Measurements from ENCODE around the gene HYCC2. TPM values are rescaled to one million over a fixed set of nuclear protein-coding genes. Genes with fewer than 3 reads are reported as not detected.

HYCC2 gene
- total and polyA plus RNA-seq, 2 of the 8 experiments (the other 6 are each of a cell fraction or from before 2014, with no cell fraction given) = 0.86 to 8.0 TPM

GRCh38 chr2:201070948-201071478, 458 bp downstream of the HYCC2 start:
- Histone ChIP-seq H3K79me2 (ENCODE audit: control insufficient read depth in 1 of 2, insufficient read depth in 2 of 2, low read length in 2 of 2) (peaks cover 0 to 30% of the 10 kb centered on the region in 2 experiments; a peak in 2 of 4 replicates), H2BK120ac (replicated peaks; ENCODE audit: low read depth, low read length) (no peak overlapping the region)
- CTCF ChIA-PET (ENCODE audit: partially characterized antibody) = interaction anchor here (0.9 to 6.7 kb wide), 14 partner anchors 8 to 263 kb away, joined by 3 to 102 read pairs (median 4); partner anchors contain the start of gene ORC2

More at GRCh38 chr2:201070948-201071478, 458 bp downstream of the HYCC2 start:
- Histone ChIP-seq H3K36me3 (ENCODE audit: control insufficient read depth in 2 of 4, insufficient read depth in 4 of 4, low read length in 3 of 4) (no peaks in the 10 kb centered on the region), H3K9ac (replicated peaks in 1 of 4; ENCODE audit: extremely low read depth in 1 of 4, low read depth in 3 of 4, low read length in 3 of 4) (peak overlapping the region; percentile 69 to 94 (median 86); a peak in 6 of 7 replicates), H3K4me1 (replicated peaks in 1 of 4; ENCODE audit: control insufficient read depth in 3 of 4, insufficient read depth in 4 of 4, low read length in 3 of 4) (peaks cover 0 to 3% (median 0%) of the 10 kb centered on the region in 4 experiments; a peak in 2 of 7 replicates), H2AK5ac (ENCODE audit: low read depth, low read length) (no peak overlapping the region), H3K79me1 (ENCODE audit: low read depth, low read length) (no peaks in the 10 kb centered on the region), H3K27me3 (replicated peaks in 1 of 4; ENCODE audit: control insufficient read depth in 3 of 4, extremely low read depth in 1 of 4, insufficient read depth in 3 of 4, low read length in 3 of 4) (no peaks in the 10 kb centered on the region), H2BK15ac (ENCODE audit: low read length) (no peak overlapping the region), H2BK20ac (ENCODE audit: low read length) (no peak overlapping the region), H3K4ac (replicated peaks; ENCODE audit: insufficient read length, low read depth, low read length) (no peak overlapping the region), H2AFZ (ENCODE audit: low read length) (peak overlapping the region; percentile 36; the same call in 1 of the 2 replicates), H3K18ac (ENCODE audit: extremely low read depth, low read length) (no peak overlapping the region), H3K56ac (replicated peaks; ENCODE audit: insufficient read length, low read depth, low read length) (no peak overlapping the region), H4K20me1 (replicated peaks in 1 of 2; ENCODE audit: control insufficient read depth in 1 of 2, insufficient read depth in 2 of 2, low read length in 2 of 2) (no peaks in the 10 kb centered on the region), H3K27ac (ENCODE audit: low read depth, low read length) (no peak overlapping the region), H3K23me2 (ENCODE audit: low read depth, low read length) (peaks cover 4% of the 10 kb centered on the region), H4K5ac (ENCODE audit: insufficient read length, low read depth, low read length) (no peak overlapping the region), H2BK5ac (ENCODE audit: low read depth, low read length) (no peak overlapping the region), H3K23ac (ENCODE audit: insufficient read length) (no peak overlapping the region), H2BK12ac (ENCODE audit: low read depth, low read length) (no peak overlapping the region), H3K14ac (ENCODE audit: insufficient read length) (no peak overlapping the region), H3K9me3 (ENCODE audit: insufficient read depth in 2 of 2, low read depth in 1 of 2, low read length in 1 of 2) (no peaks in the 10 kb centered on the region), H4K8ac (ENCODE audit: extremely low read depth, insufficient read depth, low read length) (no peak overlapping the region), H4K91ac (replicated peaks; ENCODE audit: insufficient read length, low read length) (no peak overlapping the region), H3K4me3 (ENCODE audit: extremely low read depth in 1 of 4, insufficient read depth in 2 of 4, low read depth in 3 of 4, low read length in 4 of 4) (peak overlapping the region; percentile 82 to 99 (median 87)), H3K4me2 (ENCODE audit: insufficient read depth in 1 of 2, low read depth in 2 of 2, low read length in 2 of 2) (peak overlapping the region; percentile 68 to 82)
- DNase-seq (ENCODE audit: low read depth in 1 of 2, low spot score in 2 of 2) = no peak
- no peak for TF ChIP-seq KDM5A (IDR thresholded peaks at IDR 0.05; ENCODE audit: low read length)
- no peak for TF ChIP-seq SP1 (IDR thresholded peaks at IDR 0.05; ENCODE audit: low read depth, low read length)
- no peak for TF ChIP-seq SIRT6 (IDR thresholded peaks at IDR 0.05; ENCODE audit: low read length)
- TF ChIP-seq BCL11A (IDR thresholded peaks at IDR 0.05; ENCODE audit: low read depth in 2 of 2, low read length in 2 of 2) = no peak
- no peak for TF ChIP-seq BACH1 (IDR thresholded peaks at IDR 0.05; ENCODE audit: low read length)
- no peak for TF ChIP-seq CHD1 (IDR thresholded peaks at IDR 0.05; ENCODE audit: low read depth, low read length)
- no peak for TF ChIP-seq JUN (IDR thresholded peaks at IDR 0.05; ENCODE audit: low read depth, low read length)
- no peak for FAIRE-seq
- WGBS, 2 experiments (ENCODE audit: extremely low coverage in 1 of 2, insufficient coverage in 1 of 2, insufficient read length in 1 of 2, insufficient replicate concordance in 2 of 2, low coverage in 1 of 2, low lambda C conversion rate in 2 of 2, missing lambda C conversion rate in 1 of 2) = 2% methylated on average over 20 of the region's 21 CpGs; no CpG with 5 or more reads in 1 of the 2 experiments
- POLR2A ChIA-PET (ENCODE audit: partially characterized antibody) = interaction anchor here (0.9 to 1.8 kb wide), 3 partner anchors 9 to 182 kb away, joined by 3 to 5 read pairs (median 5); partner anchors contain the start of genes NIF3L1 and PPIL3

Measured in H1 (cell line).